Suprapubic skin (tissue), 4 donors: ENCODE results near the gene ADORA3. TPM values are rescaled to one million over a fixed set of nuclear protein-coding genes. Genes with fewer than 3 reads are reported as not detected.

Experiments
- DNase-seq, 2 donors: peaks; one replicate each; pipeline ENCODE4 v3.0.0-alpha.2; 2019; ENCODE audit warnings: low spot score in 2 of 2
- H3K27ac ChIP-seq: fragments of 200-600 bp; sonication (generic); one replicate; pipeline ENCODE4 v1.5.1; 2019
- H3K27me3 ChIP-seq: fragments of 200-600 bp; sonication (generic); one replicate; pipeline ENCODE4 v1.5.1; 2019
- H3K36me3 ChIP-seq: fragments of 200-600 bp; sonication (generic); one replicate; pipeline ENCODE4 v1.5.1; 2019
- H3K4me1 ChIP-seq: fragments of 200-600 bp; sonication (generic); one replicate; pipeline ENCODE4 v1.5.1; 2019
- H3K4me3 ChIP-seq: fragments of 200-600 bp; sonication (generic); one replicate; pipeline ENCODE4 v1.5.1; 2019; ENCODE audit warnings: mild to moderate bottlenecking
- H3K9me3 ChIP-seq: fragments of 200-600 bp; sonication (generic); one replicate; pipeline ENCODE4 v1.5.1; 2019
- EP300 ChIP-seq: sonication (generic); formaldehyde crosslinking; IDR thresholded peaks from one replicate; pipeline ENCODE4 v1.6.1; 2017; ENCODE audit warnings: antibody characterized with exemption
- POLR2A ChIP-seq, 2 donors: fragments of 450-650 bp; IDR thresholded peaks; one replicate each; pipeline ENCODE4 v1.6.1; 2017; ENCODE audit warnings: antibody characterized with exemption in 2 of 2, mild to moderate bottlenecking in 2 of 2, moderate library complexity in 2 of 2
- POLR2AphosphoS5 ChIP-seq, 3 donors: sonication (generic); formaldehyde crosslinking; IDR thresholded peaks; one replicate each; pipeline ENCODE4 v1.6.1; 2017; ENCODE audit warnings: antibody characterized with exemption in 3 of 3
- WGBS: methylation state at CpG from one replicate; pipeline ENCODE4 v1.1.5; 2018; 5-methylcytosine and 5-hydroxymethylcytosine counted together
- total RNA-seq, 4 donors: library from RNA; depleted of rRNA; stranded (reverse); fragments of >200 nt; gene quantifications; one replicate each; pipeline ENCODE4 v1.1.0, GENCODE V29; 2016
- TF ChIP-seq, protein P1 (sequence below), 2 donors: fragments of 200-600 bp in 1 of 2; fragments of 450-650 bp in 1 of 2; sonication (generic) in 1 of 2; IDR thresholded peaks; one replicate each; pipeline ENCODE4 v1.5.1; 2016 to 2019; ENCODE audit warnings: antibody characterized with exemption in 2 of 2, mild to moderate bottlenecking in 1 of 2, moderate library complexity in 1 of 2

ADORA3 gene
- total RNA-seq, 4 donors from 2014 or later: 0.64 to 2.0 (median 0.85) TPM; not detected in 1

DNA sequence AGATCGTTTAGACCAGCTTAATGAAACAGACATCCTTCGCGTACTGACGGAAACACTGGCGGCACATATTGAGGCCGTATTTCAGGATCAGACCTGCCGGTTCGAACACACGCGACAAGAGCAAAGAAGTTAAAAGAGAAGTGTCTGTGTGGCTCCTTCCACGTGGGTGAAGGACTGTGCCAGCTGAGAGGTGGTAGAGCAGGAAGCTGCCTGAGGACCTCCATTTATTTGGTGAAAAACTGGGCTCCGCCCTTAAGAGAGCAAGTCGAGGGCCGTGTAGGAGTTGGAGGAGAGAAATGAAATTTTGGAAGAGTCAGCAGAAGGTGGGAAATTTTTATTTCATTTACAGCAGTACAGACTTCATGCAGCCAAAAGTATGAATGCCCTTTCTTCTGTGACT is 38.8 kb upstream of the ADORA3 start:
- no peak for DNase-seq
- TF ChIP-seq EP300 (no peak), POLR2A (IDR thresholded peaks at IDR 0.05) (no peak), POLR2AphosphoS5 (IDR thresholded peaks at IDR 0.05) (no peak)
- TF ChIP-seq, protein P1, sequence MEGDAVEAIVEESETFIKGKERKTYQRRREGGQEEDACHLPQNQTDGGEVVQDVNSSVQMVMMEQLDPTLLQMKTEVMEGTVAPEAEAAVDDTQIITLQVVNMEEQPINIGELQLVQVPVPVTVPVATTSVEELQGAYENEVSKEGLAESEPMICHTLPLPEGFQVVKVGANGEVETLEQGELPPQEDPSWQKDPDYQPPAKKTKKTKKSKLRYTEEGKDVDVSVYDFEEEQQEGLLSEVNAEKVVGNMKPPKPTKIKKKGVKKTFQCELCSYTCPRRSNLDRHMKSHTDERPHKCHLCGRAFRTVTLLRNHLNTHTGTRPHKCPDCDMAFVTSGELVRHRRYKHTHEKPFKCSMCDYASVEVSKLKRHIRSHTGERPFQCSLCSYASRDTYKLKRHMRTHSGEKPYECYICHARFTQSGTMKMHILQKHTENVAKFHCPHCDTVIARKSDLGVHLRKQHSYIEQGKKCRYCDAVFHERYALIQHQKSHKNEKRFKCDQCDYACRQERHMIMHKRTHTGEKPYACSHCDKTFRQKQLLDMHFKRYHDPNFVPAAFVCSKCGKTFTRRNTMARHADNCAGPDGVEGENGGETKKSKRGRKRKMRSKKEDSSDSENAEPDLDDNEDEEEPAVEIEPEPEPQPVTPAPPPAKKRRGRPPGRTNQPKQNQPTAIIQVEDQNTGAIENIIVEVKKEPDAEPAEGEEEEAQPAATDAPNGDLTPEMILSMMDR (IDR thresholded peaks at IDR 0.05): no peak
- no peak overlapping the region for H3K4me3 ChIP-seq
- WGBS: 42% methylated on average over 14 of the region's 14 CpGs
- no peaks in the 10 kb centered on the region for H3K36me3 ChIP-seq
- no peaks in the 10 kb centered on the region for H3K27me3 ChIP-seq
- H3K4me1 ChIP-seq: no peaks in the 10 kb centered on the region
- no peak overlapping the region for H3K27ac ChIP-seq
- H3K9me3 ChIP-seq: no peaks in the 10 kb centered on the region

DNA sequence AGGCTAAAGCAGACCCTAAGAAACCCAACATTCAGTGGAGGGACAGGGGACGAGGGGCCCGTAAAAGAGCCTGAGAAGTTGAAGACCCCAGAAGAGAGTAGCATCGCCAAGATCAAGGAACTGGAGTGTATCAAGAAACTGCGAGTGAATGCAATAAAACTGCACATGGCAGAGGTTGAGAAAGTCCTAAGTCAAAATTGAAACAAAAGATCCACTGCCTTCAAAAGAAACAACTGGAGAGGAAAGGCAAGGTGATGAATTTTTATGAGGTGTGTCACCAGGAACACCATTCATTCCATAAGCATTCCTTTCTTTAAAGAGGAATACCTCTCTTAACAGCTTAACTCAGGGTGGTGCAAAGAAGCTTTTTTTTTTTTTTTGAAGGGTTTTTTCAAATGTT is 38.3 kb upstream of the ADORA3 start:
- 69% methylated on average over 4 of the region's 4 CpGs for WGBS
- Histone ChIP-seq H3K27ac (no peak overlapping the region), H3K4me3 (no peak overlapping the region)

DNA sequence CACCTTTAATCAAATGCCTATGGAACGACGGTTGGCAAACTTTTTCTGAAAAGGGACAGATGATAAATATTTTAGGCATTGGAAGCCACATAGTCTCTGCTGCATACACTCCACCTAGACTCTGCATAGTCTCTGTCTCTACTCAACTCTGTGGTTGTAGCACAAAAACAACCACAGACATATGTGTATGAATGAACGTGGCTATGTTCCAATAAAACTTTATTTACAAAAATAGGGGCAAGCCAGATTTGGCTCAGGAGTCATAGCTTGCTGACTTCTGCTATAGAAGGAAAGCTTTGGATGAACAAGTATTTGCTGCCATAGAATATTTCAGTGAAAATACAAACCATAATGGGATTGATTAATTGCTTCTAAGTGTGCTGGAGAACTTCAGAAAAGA is 37.5 kb upstream of the ADORA3 start:
- Histone ChIP-seq H3K4me1 (no peaks in the 10 kb centered on the region), H3K27ac (no peak overlapping the region), H3K4me3 (no peak overlapping the region), H3K36me3 (no peaks in the 10 kb centered on the region), H3K27me3 (no peaks in the 10 kb centered on the region), H3K9me3 (no peaks in the 10 kb centered on the region)
- no peak for DNase-seq
- no peak for TF ChIP-seq POLR2A (IDR thresholded peaks at IDR 0.05)
- no peak for TF ChIP-seq EP300
- WGBS: 85% methylated on average over 3 of the region's 3 CpGs

More for the DNA sequence above, 38.3 kb upstream of the ADORA3 start:
- TF ChIP-seq POLR2AphosphoS5 (IDR thresholded peaks at IDR 0.05): no peak
- no peak for TF ChIP-seq EP300
- no peak for TF ChIP-seq POLR2A (IDR thresholded peaks at IDR 0.05)
- TF ChIP-seq, protein P1 (IDR thresholded peaks at IDR 0.05): no peak
- no peaks in the 10 kb centered on the region for H3K27me3 ChIP-seq
- H3K4me1 ChIP-seq: no peaks in the 10 kb centered on the region
- no peak for DNase-seq
- H3K9me3 ChIP-seq: no peaks in the 10 kb centered on the region
- no peaks in the 10 kb centered on the region for H3K36me3 ChIP-seq

DNA sequence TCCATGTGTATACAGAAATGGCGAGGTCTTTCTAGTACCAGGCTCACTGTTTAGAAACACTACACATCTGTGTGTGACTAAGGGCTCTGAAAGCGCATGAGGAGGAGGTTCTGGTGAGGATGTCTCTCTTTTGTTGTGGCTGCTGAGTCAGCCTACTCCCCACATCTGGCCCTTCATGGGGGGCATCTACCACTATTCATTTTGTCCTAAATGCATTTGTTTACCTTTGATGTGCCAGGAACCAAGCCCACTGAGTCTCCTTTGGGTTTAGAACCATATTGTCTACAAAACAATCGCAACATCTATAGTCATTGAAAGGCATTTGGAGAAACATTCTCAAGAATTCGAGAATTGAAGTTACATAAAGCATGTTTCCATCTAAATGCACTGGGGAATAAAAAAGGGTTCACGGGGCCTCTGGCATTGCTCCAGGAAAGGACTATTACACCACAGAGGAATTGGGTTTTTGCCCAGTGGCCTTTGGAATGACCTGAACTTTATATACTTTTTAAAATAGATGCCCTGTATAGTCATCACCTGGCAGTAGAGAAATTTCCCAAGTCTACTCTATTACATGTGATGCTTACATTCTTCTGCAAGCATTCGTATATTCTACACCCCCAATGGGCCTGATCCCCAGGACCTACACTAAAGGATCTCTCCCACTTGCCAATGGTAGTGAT is 35.1 kb upstream of the ADORA3 start:
- Histone ChIP-seq H3K4me3 (no peak overlapping the region), H3K27ac (no peak overlapping the region), H3K4me1 (no peaks in the 10 kb centered on the region), H3K36me3 (no peaks in the 10 kb centered on the region), H3K27me3 (no peaks in the 10 kb centered on the region), H3K9me3 (no peaks in the 10 kb centered on the region)
- no peak for DNase-seq
- WGBS: 84% methylated on average over 6 of the region's 6 CpGs
- TF ChIP-seq POLR2A (IDR thresholded peaks at IDR 0.05) (no peak), POLR2AphosphoS5 (IDR thresholded peaks at IDR 0.05) (no peak), EP300 (no peak)
- TF ChIP-seq, protein P1 (IDR thresholded peaks at IDR 0.05): no peak

DNA sequence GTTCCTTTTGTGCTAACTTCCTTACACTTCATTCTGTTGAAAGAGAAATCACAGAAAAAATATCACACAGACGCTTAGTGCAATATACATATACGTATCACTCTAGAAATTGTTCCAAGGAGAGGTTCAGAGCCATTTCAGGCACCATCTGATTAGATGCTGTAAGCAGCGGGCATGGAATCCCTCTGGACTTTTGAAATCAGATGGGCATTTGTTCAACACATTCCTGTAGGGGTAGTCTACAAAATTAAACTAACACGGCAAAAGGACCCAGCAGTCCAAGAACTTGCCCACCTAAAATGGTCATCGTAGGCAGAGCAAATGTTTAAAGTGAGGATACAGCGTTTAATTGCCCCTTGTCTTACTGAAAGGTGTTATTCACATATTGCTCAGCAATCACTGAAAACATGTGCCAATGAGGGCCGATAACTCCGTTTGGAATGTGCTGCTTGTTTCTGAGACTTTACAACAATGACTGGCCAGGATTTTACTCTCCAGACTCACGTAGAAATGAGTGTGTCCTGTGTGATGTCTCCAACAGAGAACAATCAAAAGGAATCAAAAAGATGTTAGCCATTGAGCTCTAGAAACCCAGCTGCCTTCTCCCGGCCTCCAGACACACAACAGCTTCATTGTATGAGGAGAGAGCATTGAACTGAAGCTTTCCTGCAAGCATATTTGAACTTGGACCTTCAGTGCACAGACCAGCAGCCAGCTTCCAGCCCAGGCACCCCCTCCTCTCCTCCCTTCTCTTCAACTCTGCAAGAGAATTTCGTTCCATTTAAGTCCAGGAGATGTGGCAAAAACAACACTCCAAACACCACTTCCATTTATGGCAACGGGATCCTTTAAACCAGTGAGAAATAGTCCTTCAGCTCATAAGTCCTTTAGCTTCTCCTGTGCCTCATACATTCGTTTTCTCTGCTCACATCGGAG is 32.1 kb upstream of the ADORA3 start:
- no peak for TF ChIP-seq POLR2A (IDR thresholded peaks at IDR 0.05)
- TF ChIP-seq, protein P1 (IDR thresholded peaks at IDR 0.05): no peak
- TF ChIP-seq EP300: no peak
- TF ChIP-seq POLR2AphosphoS5 (IDR thresholded peaks at IDR 0.05): no peak
- Histone ChIP-seq H3K27ac (no peak overlapping the region), H3K4me3 (no peak overlapping the region), H3K27me3 (no peaks in the 10 kb centered on the region), H3K36me3 (no peaks in the 10 kb centered on the region), H3K9me3 (no peaks in the 10 kb centered on the region), H3K4me1 (no peaks in the 10 kb centered on the region)
- no peak for DNase-seq
- 70% methylated on average over 14 of the region's 14 CpGs for WGBS
